ENCODE results near the gene FIG4.
"Not testable (repeated sequence)": the region's sequence is repeated elsewhere in the genome, so short reads cannot be mapped to it uniquely, and the experiment has no call there.

Gene FIG4

DNA sequence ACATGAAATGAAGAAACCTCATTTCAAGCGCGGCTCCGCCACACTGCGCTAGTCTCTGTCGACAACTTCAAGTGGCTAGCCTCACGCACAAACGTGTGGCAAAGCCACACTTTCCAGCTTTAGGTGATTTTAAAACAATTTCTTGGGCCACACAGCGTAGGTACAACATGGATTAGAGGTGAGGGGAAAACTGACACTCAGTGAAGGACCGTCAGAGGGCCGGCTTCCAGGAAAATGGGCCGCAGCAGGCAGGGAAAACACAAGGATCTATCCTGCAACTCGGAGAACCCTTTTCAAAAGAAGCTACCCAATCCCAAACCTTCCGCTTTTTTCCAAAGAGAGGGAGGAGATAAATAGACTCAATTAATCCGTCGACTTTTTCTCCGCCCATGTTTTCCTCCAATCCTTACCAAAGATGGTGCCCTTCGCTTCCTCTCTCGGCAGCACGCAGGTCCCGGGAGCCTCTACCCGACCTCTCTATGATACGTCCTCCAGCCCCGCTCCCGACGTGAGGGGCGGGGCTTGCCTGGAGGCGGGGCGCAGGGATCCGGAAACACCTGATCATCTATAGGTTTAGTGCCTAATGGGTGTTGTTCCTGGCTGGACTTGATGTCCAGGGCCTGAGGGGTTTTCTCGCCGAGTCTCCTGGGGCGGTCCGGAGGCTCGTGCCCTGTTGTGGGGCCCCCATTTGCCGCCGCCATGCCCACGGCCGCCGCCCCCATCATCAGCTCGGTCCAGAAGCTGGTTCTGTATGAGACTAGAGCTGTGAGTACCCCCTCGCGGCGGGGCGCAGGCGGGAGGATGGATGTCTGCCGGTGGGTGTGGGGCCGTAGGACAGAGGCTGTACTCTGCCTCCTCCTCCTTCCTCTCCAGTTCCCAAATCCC lies at the start of gene FIG4, which contains the start of gene AK9:
FIG4 (plus strand) TSS at position 560 of the 885 bp plus-strand sequence; CDS start at position 700, 140 bp downstream.
AK9 (minus strand) TSS at position 466 of the 885 bp plus-strand sequence. CDS start 15,457 bp downstream, outside the sequence.
- DNase-seq (ENCODE audit: low read depth, low spot score), result peak; percentile 67

- DNase-seq (ENCODE audit: low read depth, low spot score), result no peak
These were observed 47.0 kb upstream of the FIG4 start for GRCh38 chr6:109644131-109644530.

DNA sequence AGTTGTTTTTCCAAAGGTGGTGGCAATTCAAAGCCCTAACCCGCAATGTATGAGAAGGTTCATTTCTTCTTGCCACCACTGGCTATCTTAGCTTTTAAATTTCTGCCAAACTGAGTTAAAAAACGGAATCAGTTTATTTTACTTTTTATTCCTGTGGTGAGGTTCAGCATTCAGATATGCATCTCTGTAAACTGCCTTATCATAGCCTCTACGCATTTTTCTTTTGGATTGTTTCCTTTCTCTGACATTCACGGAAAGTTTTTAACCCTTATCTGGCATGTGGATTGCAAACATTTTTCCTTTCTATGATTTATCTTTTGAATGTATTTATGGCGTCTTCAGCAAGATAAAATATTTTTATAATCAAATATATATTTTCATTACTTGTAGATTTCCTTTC lies 37.8 kb upstream of the FIG4 start:
- no peak for DNase-seq (ENCODE audit: low read depth, low spot score)

- DNase-seq (ENCODE audit: low read depth, low spot score), result no peak
These were observed 35.3 kb upstream of the FIG4 start for GRCh38 chr6:109655761-109656262.

DNA sequence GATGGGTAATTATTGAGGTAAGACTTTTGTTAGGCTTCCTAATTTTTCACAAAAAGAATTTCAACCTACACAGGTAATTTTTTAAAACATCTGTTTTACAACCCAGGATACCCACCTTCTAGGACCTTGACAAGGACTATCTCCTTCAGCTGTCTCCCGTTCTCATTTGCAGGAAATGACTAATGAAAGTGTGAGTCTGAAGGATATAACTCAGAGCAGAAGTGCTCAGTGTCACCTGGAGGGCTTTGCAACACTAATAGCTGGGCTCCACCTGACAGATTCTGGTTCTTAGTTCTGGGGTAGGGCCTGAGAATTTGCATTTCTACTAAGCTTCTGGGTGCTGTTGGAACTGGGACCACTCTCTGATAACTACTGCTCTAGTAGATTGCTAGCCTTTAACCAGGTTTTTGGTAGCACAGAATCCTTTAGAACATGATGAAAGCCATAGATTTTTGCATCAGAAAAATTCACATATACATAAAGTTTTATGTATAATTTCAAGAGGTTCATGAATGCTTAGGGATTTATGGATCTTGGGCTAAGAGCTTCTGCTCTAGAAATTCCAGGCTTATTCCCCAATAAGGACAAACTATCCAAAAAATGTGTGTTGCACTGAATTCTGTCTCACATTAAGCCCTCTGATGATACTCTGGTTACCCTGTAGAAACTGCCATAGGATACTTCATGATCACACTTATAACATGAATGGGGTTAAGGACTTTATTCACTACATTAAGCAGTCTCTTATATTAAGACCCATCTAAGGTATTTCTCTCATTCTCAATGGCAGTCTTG lies 30.4 kb upstream of the FIG4 start:
- no peak for DNase-seq (ENCODE audit: low read depth, low spot score)

DNA sequence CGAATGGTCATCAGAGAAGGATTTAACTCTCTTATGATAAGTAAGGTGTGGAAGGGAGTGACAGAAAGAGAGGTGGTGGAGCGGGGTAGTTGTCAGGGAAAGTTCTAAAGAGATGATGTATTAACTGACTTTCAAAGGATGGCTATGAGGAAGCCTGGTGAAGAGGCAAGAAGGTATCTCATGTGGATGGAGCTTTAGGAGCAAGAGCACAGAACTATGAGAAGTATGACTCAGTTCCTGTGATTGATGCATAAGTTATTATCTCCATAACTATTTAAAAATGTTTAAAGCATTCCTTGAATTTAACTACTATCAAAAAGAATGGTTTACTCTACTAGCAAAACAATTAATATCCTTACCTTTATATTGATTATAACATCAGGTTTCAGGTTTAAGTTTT lies 28.9 kb upstream of the FIG4 start:
- DNase-seq (ENCODE audit: low read depth, low spot score), result no peak

- no peak for DNase-seq (ENCODE audit: low read depth, low spot score)
These were observed 21.3 kb upstream of the FIG4 start for GRCh38 chr6:109669811-109670210.

GRCh38 chr6:109671733-109672132 lies 19.4 kb upstream of the FIG4 start:
- DNase-seq (ENCODE audit: low read depth, low spot score), result no peak

DNA sequence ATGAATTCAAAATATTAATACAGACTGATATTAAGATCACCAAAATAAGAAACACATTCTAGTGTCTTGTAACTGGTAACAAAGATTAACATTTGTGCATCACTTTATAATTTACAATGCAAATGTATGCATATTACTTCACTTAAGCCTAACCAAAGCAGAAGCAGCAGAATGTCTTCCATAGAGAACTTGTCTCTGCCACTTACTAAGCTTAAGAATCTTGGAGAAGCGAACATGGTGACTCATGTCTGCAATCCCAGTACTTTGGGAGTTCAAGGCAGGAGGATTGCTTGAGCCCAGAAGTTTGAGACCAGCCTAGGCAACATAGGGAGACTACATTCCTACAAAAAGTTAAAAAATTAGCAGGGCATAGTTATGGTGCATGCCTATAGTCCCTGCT lies 18.9 kb upstream of the FIG4 start:
- DNase-seq (ENCODE audit: low read depth, low spot score), result no peak

DNA sequence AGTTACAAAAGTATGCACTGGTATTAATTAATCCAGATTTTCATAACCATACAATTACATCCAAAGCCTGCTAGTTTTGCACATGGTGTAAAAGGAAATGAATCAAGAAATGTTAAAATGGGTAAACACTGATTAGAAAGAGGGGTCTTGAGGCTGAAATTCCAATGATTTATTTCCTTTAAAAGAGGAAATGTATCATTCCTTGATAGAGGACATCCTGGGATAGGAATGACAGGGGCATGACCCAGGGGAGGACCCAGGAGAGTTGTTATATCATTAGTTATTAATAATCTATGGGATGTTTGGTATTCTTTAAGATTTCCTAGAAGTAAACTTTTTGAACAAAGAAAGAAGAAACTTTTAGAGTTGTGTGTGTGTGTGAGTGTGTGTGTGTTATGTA lies 18.3 kb upstream of the FIG4 start:
- DNase-seq (ENCODE audit: low read depth, low spot score), result no peak

DNA sequence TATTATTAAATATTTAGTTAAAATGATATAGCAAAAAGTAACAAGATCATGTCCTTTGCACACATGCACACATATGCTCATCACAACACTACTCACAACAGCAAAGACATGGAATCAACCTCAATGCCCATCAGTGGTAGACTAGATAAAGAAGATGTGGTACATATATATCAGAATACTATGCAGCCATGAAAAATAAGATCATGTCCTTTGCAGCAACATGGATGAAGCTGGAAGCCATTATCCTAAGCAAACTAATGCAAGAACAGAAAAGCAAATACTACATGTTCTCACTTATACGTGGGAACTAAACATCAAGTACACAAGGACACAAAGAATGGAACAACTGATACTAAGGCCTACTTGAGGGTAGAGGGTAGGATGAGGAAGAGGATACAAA lies 14.4 kb upstream of the FIG4 start:
- no peak for DNase-seq (ENCODE audit: low read depth, low spot score)

DNA sequence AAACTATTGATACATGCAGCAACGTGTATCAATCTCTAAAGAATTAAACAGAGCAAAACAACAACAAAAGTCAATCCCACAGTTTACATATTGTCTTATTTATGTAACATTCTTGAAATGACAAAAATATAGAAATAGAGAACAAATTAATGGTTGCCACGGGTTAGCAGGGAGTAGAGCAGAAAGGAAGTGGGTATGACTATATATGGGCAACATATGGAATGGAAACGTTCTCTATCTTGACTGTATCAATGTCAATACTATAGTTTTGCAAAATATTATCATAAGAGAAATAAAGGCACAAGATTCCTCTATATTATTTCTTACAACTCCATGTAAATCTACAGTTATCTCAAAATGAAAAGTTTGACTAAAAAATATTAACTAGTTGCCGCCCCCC lies 12.9 kb upstream of the FIG4 start:
- DNase-seq (ENCODE audit: low read depth, low spot score), result no peak

- not testable (repeated sequence) for DNase-seq (ENCODE audit: low read depth, low spot score)
These were observed 12.2 kb upstream of the FIG4 start for GRCh38 chr6:109678661-109679505.

- DNase-seq (ENCODE audit: low read depth, low spot score), result no peak
These were observed 4.4 kb upstream of the FIG4 start for GRCh38 chr6:109686566-109687265.

- DNase-seq (ENCODE audit: low read depth, low spot score), result no peak
These were observed 3.8 kb upstream of the FIG4 start for GRCh38 chr6:109687271-109687761.

DNA sequence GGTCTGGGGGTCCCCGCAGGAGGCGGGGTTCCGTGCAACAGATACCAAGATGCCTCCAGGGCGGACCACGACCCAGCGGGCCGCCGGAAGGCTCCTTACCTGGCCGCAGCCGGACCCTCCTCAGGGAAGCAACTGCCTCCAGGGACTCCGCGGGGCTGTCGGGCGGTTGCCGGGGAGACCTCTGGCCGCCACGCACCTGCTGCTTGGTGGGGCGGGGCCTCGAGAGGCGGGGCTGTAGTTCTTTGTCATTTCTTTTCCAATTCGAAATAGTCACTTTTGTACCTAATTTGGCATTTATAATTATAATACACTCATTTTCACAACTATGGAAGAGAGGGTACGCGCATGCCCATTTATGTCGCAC lies 741 bp upstream of the FIG4 start:
- DNase-seq (ENCODE audit: low read depth, low spot score), result no peak

DNA sequence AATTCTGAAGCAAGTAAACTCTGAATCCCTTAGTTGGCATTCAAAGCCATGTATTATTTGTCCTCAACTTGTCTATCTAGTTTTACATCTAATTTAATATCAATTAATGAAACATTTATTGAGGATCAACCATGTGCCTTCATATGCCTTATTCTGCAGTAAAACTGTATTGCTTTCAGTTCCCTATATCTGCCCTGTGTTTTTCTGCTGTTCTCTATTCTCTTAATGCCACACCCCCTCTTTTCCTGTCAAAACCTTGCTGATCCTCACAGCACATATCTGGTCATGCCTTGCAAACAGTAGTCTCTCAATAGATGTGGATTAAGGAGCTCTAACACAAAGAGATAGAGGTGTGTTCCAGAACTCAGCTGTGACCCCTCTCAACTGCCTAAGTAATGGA lies 2.0 kb downstream of the FIG4 start:
- DNase-seq (ENCODE audit: low read depth, low spot score), result no peak

DNA sequence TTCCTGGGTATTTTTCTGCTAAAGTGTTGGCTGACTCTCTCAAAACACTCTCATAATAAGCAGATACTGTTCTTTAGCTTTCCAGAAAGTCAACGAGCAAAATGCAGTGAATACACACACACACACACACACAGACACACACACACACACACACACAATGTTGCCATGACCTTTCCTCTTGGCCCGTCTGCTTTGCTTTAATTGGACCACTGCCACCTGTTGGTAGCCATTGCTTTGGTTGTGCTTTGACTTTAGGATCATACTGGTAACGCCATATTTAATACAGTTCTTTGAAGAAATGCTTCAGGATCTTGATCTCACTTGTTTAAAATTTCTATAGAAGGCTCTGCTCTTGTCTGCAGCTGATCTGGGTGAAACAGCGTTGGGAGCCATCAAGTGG lies 4.4 kb downstream of the FIG4 start:
- DNase-seq (ENCODE audit: low read depth, low spot score), result no peak

DNA sequence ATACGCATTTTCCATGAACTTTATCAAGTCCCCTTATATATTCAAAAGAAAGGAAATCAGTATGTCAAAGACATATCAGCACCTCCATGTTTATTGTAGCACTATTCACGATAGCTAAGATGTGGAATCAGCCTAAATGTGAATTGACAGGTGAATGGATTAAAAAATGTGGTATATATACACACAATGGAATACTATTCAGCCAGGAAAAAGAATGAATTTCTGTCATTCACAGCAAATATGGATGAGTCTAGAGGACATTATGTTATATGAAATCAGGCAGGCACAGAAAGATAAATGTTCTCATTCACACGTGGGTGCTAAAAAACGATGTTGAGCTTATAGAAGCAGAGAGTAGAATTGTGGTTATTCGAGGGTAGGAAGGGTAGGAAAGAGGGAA lies 5.3 kb downstream of the FIG4 start:
- no peak for DNase-seq (ENCODE audit: low read depth, low spot score)

- DNase-seq (ENCODE audit: low read depth, low spot score), result no peak
These were observed 10.1 kb downstream of the FIG4 start for GRCh38 chr6:109701221-109701620.

DNA sequence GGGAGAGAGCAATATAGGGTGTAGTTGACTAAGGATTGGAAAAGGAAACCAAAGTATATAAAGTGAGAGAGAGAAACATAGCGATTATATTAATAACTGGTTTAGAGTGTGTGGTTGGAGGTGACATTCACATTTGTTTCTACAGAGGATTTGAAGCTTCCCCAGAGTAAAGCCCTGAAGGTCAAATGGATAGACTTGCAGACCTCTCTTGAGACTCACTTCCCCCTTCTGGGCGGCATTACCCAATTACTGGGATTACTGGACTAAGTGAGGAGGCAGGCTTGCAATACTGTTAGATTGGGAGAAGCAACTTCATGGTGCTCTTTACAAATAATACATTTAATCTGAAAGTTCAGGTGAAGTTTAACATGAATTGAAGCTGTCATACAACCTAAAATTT lies 10.7 kb downstream of the FIG4 start:
- no peak for DNase-seq (ENCODE audit: low read depth, low spot score)
